GM23248 (cell line): Measurements from ENCODE around the gene PTTG2. TPM values are rescaled to one million over a fixed set of nuclear protein-coding genes. Genes with fewer than 3 reads are reported as not detected.

Source experiments
- DNase-seq: peaks from one replicate; pipeline ENCODE4 v3.0.0-alpha.2; 2015
- H2AFZ ChIP-seq: fragments of 200-600 bp; sonication (generic); 2 replicates; pipeline ENCODE4 v1.6.1; 2016; ENCODE audit warnings: antibody characterized with exemption
- H3F3A ChIP-seq: fragments of 200-600 bp; sonication (generic); 2 replicates; pipeline ENCODE4 v1.6.1; 2016; ENCODE audit warnings: mild to moderate bottlenecking, antibody characterized with exemption, mixed run types; ENCODE audit not compliant: insufficient read depth
- H3K27ac ChIP-seq: fragments of 200-600 bp; sonication (generic); 2 replicates; pipeline ENCODE4 v1.5.1; 2016; ENCODE audit warnings: mild to moderate bottlenecking
- H3K27me3 ChIP-seq: fragments of 200-600 bp; sonication (generic); replicated peaks from 2 replicates; pipeline ENCODE4 v1.6.1; 2016; ENCODE audit warnings: mild to moderate bottlenecking; ENCODE audit not compliant: insufficient read depth
- H3K36me3 ChIP-seq: fragments of 200-600 bp; sonication (generic); 2 replicates; pipeline ENCODE4 v1.6.1; 2016; ENCODE audit warnings: low read depth, mild to moderate bottlenecking
- H3K4me1 ChIP-seq: fragments of 200-600 bp; sonication (generic); 2 replicates; pipeline ENCODE4 v1.6.1; 2016; ENCODE audit warnings: mild to moderate bottlenecking; ENCODE audit not compliant: insufficient read depth
- H3K4me2 ChIP-seq: fragments of 200-600 bp; sonication (generic); one replicate; pipeline ENCODE4 v1.6.1; 2016; ENCODE audit warnings: mild to moderate bottlenecking; ENCODE audit not compliant: unreplicated experiment
- H3K4me3 ChIP-seq: fragments of 200-600 bp; sonication (generic); 2 replicates; pipeline ENCODE4 v1.5.1; 2016; ENCODE audit warnings: mild to moderate bottlenecking
- H3K79me2 ChIP-seq: fragments of 200-600 bp; sonication (generic); 2 replicates; pipeline ENCODE4 v1.6.1; 2016; ENCODE audit warnings: mild to moderate bottlenecking; ENCODE audit not compliant: insufficient read depth
- H3K9ac ChIP-seq: fragments of 200-600 bp; sonication (generic); 2 replicates; pipeline ENCODE4 v1.6.1; 2016; ENCODE audit warnings: mild to moderate bottlenecking
- H3K9me2 ChIP-seq: fragments of 200-600 bp; sonication (generic); 2 replicates; pipeline ENCODE4 v1.6.1; 2016; ENCODE audit warnings: mixed run types, mild to moderate bottlenecking, moderate library complexity; ENCODE audit not compliant: insufficient read depth
- H3K9me3 ChIP-seq: fragments of 200-600 bp; sonication (generic); one replicate; pipeline ENCODE4 v1.6.1; 2017; ENCODE audit warnings: low read depth
- H4K20me1 ChIP-seq: fragments of 200-600 bp; sonication (generic); 2 replicates; pipeline ENCODE4 v1.6.0; 2016; ENCODE audit not compliant: insufficient read depth
- EZH2 ChIP-seq: fragments of 200-600 bp; sonication (generic); IDR thresholded peaks from 2 replicates; pipeline ENCODE4 v1.6.1; 2018; ENCODE audit warnings: antibody characterized with exemption, mild to moderate bottlenecking; ENCODE audit not compliant: insufficient read depth, poor library complexity, severe bottlenecking
- EZH2phosphoT487 ChIP-seq: fragments of 200-600 bp; sonication (generic); IDR thresholded peaks from 2 replicates; pipeline ENCODE4 v1.6.1; 2018; ENCODE audit warnings: antibody characterized with exemption, moderate library complexity, mild to moderate bottlenecking, low read depth; ENCODE audit not compliant: insufficient read depth
- whole genome bisulfite sequencing, 2 experiments: methylation state at CpG; one replicate each; pipeline ENCODE4 v1.1.6; 2015 to 2017; ENCODE audit warnings: low lambda C conversion rate in 2 of 2, low coverage in 1 of 2; ENCODE audit errors: missing lambda C conversion rate in 2 of 2; 5-methylcytosine and 5-hydroxymethylcytosine counted together
- in situ Hi-C: fragments of 300-500 bp; cut with MboI; formaldehyde crosslinking; loops from 2 replicates; pipeline ENCODE4 v1.15.0; 2020
- polyA plus RNA-seq: library from polyadenylated mRNA; unstranded; fragments of >200 nt; fragmentation: Nextera tagmentation; extraction: Ambion mirVana; gene quantifications from 2 replicates; pipeline ENCODE4 v1.2.1, GENCODE V29; 2016
- total RNA-seq: library from RNA; depleted of rRNA; stranded (reverse); fragments of >200 nt; shearing (Covaris generic); gene quantifications from 2 replicates; pipeline ENCODE4 v1.2.3, GENCODE V29; 2014; rRNA removed

PTTG2 gene
- total and polyA plus RNA-seq, 2 experiments from 2014 or later = not detected

GRCh38 chr4:38009421-38009820 lies 49.2 kb downstream of the PTTG2 start:
- H3K36me3 ChIP-seq = no peaks in the 10 kb centered on the region
- H3K9me2 ChIP-seq = no peaks in the 10 kb centered on the region
- no peak overlapping the region for H2AFZ ChIP-seq
- no peak for DNase-seq
- H3K27me3 ChIP-seq = no peaks in the 10 kb centered on the region
- no peaks in the 10 kb centered on the region for H3K79me2 ChIP-seq
- H3K9me3 ChIP-seq = no peaks in the 10 kb centered on the region
- H3K27ac ChIP-seq = no peak overlapping the region
- no peak overlapping the region for H3K9ac ChIP-seq
- no peaks in the 10 kb centered on the region for H3F3A ChIP-seq
- 0 out of 2 replicates have a peak, but pooled peaks cover 6% of the 10 kb centered on the region for H3K4me1 ChIP-seq
- in situ Hi-C loops = no loop called here
- TF ChIP-seq EZH2phosphoT487 (no peak), EZH2 (no peak)
- H3K4me3 ChIP-seq = no peak overlapping the region
- H4K20me1 ChIP-seq = no peaks in the 10 kb centered on the region; the same call in 1 of the 2 replicates
- no peak overlapping the region for H3K4me2 ChIP-seq

GRCh38 chr4:38009949-38010348 lies 49.8 kb downstream of the PTTG2 start:
- no peak for DNase-seq
- H3K79me2 ChIP-seq = no peaks in the 10 kb centered on the region
- in situ Hi-C loops = no loop called here

More at GRCh38 chr4:38009949-38010348, 49.8 kb downstream of the PTTG2 start:
- no peak overlapping the region for H3K9ac ChIP-seq
- no peak overlapping the region for H3K4me2 ChIP-seq
- no peaks in the 10 kb centered on the region for H3F3A ChIP-seq
- no peak for TF ChIP-seq EZH2phosphoT487
- TF ChIP-seq EZH2 = no peak
- H4K20me1 ChIP-seq = no peaks in the 10 kb centered on the region; the same call in 1 of the 2 replicates
- no peak overlapping the region for H3K4me3 ChIP-seq
- no peak overlapping the region for H2AFZ ChIP-seq
- 79 to 85% methylated on average over 3 of the region's 3 CpGs for WGBS, 2 experiments
- H3K27me3 ChIP-seq = no peaks in the 10 kb centered on the region
- H3K36me3 ChIP-seq = no peaks in the 10 kb centered on the region
- no peak overlapping the region for H3K27ac ChIP-seq
- 0 out of 2 replicates have a peak, but pooled peaks cover 6% of the 10 kb centered on the region for H3K4me1 ChIP-seq
- no peaks in the 10 kb centered on the region for H3K9me3 ChIP-seq
- no peaks in the 10 kb centered on the region for H3K9me2 ChIP-seq

Other genes with a start within 250 kb of the PTTG2 start
- 17.9 and 20.9 TPM in 2 replicates for gene PGM2, start 133.7 kb upstream of the PTTG2 start, total RNA-seq
- 11.2 and 12.5 TPM in 2 replicates for gene PGM2, start 133.7 kb upstream of the PTTG2 start, polyA plus RNA-seq
- gene TBC1D1, start 69.3 kb upstream of the PTTG2 start, total RNA-seq = 34.6 and 41.1 TPM in 2 replicates
- gene TBC1D1, start 69.3 kb upstream of the PTTG2 start, polyA plus RNA-seq = 12.4 and 13.6 TPM in 2 replicates